ENCODE measurements around the gene B3GNT7. TPM values are rescaled to one million over a fixed set of nuclear protein-coding genes. Genes with fewer than 3 reads are reported as not detected.
"Not testable (repeated sequence)": the region's sequence is repeated elsewhere in the genome, so short reads cannot be mapped to it uniquely, and the experiment has no call there.

Gene B3GNT7
- total RNA-seq, 1 donor from 2014 or later, result 80.0 TPM

- TF ChIP-seq CTCF (IDR thresholded peaks at IDR 0.05), result no peak
- Histone ChIP-seq H3K9me3 (no peaks in the 10 kb centered on the region), H3K36me3 (no peaks in the 10 kb centered on the region), H3K4me3 (no peak overlapping the region), H3K27ac (no peak overlapping the region), H3K27me3 (ENCODE audit: low read depth) (no peaks in the 10 kb centered on the region), H3K4me1 (no peaks in the 10 kb centered on the region)
- no peak for DNase-seq
- no peak for ATAC-seq
- intact Hi-C loops (cut with DNase I), result no loop called here
Observed at GRCh38 chr2:231429152-231429551, 33.6 kb downstream of the B3GNT7 start.

GRCh38 chr2:231429901-231430300, 34.4 kb downstream of the B3GNT7 start:
- no peaks in the 10 kb centered on the region for H3K36me3 ChIP-seq
- no peak for DNase-seq
- H3K4me3 ChIP-seq, result no peak overlapping the region
- H3K4me1 ChIP-seq, result no peaks in the 10 kb centered on the region
- no peaks in the 10 kb centered on the region for H3K9me3 ChIP-seq
- ATAC-seq, result no peak
- no peaks in the 10 kb centered on the region for H3K27me3 ChIP-seq (ENCODE audit: low read depth)
- intact Hi-C loops (cut with DNase I), result no loop called here
- TF ChIP-seq CTCF (IDR thresholded peaks at IDR 0.05), result no peak
- no peak overlapping the region for H3K27ac ChIP-seq

GRCh38 chr2:231430437-231430836, 34.9 kb downstream of the B3GNT7 start:
- H3K27me3 ChIP-seq (ENCODE audit: low read depth); intact Hi-C loops (cut with DNase I); ATAC-seq: not testable (repeated sequence)

GRCh38 chr2:231431606-231432005, 36.1 kb downstream of the B3GNT7 start:
- Histone ChIP-seq H3K9me3 (no peaks in the 10 kb centered on the region), H3K4me1 (no peaks in the 10 kb centered on the region), H3K36me3 (no peaks in the 10 kb centered on the region), H3K4me3 (no peak overlapping the region), H3K27ac (no peak overlapping the region), H3K27me3 (ENCODE audit: low read depth) (no peaks in the 10 kb centered on the region)
- ATAC-seq, result no peak
- TF ChIP-seq CTCF (IDR thresholded peaks at IDR 0.05), result no peak
- intact Hi-C loops (cut with DNase I), result no loop called here
- peak; percentile 3 for DNase-seq

More at GRCh38 chr2:231430437-231430836, 34.9 kb downstream of the B3GNT7 start:
- H3K27ac ChIP-seq, H3K4me3 ChIP-seq, H3K36me3 ChIP-seq, H3K4me1 ChIP-seq, H3K9me3 ChIP-seq, DNase-seq: not testable (repeated sequence)

- no peak for TF ChIP-seq CTCF (IDR thresholded peaks at IDR 0.05)
- intact Hi-C loops (cut with DNase I), result no loop called here
- H3K4me1 ChIP-seq, result no peaks in the 10 kb centered on the region
- H3K9me3 ChIP-seq, result no peaks in the 10 kb centered on the region
- DNase-seq (no peak), ATAC-seq (no peak)
- no peaks in the 10 kb centered on the region for H3K36me3 ChIP-seq
- no peak overlapping the region for H3K4me3 ChIP-seq
- H3K27me3 ChIP-seq (ENCODE audit: low read depth), result no peaks in the 10 kb centered on the region
- no peak overlapping the region for H3K27ac ChIP-seq
Observed at GRCh38 chr2:231433990-231434389, 38.5 kb downstream of the B3GNT7 start.

- no peak overlapping the region for H3K27ac ChIP-seq
- no peak overlapping the region for H3K4me3 ChIP-seq
- ATAC-seq, result no peak
- no peaks in the 10 kb centered on the region for H3K9me3 ChIP-seq
- intact Hi-C loops (cut with DNase I), result no loop called here
- H3K4me1 ChIP-seq, result no peaks in the 10 kb centered on the region
- peak; percentile 27 for DNase-seq
- H3K27me3 ChIP-seq (ENCODE audit: low read depth), result no peaks in the 10 kb centered on the region
- no peaks in the 10 kb centered on the region for H3K36me3 ChIP-seq
- no peak for TF ChIP-seq CTCF (IDR thresholded peaks at IDR 0.05)
Observed at GRCh38 chr2:231436957-231437356, 41.4 kb downstream of the B3GNT7 start.
